ENCODE measurements around the gene IGLL5.

IGLL5 gene

DNA sequence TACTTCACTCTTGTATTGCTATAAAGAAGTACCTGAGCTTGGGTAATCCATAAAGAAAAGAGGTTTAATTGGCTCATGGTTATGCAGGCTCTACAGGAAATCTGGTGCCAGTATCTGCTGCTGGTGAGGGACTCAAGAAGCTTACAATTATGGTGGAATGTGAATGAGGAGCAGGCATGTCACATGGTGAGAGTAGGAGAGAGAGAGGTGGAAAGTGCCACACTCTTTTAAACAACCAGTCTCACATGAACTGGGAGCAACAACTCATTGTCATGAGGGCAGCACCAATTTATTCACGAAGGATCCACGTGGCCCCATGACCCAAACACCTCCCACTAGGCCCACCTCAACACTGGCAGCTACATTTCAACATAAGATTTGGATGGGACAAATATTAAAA lies 24.6 kb upstream of the IGLL5 start:
- DNase-seq (ENCODE audit: low read depth in 3 of 3): no peak

DNA sequence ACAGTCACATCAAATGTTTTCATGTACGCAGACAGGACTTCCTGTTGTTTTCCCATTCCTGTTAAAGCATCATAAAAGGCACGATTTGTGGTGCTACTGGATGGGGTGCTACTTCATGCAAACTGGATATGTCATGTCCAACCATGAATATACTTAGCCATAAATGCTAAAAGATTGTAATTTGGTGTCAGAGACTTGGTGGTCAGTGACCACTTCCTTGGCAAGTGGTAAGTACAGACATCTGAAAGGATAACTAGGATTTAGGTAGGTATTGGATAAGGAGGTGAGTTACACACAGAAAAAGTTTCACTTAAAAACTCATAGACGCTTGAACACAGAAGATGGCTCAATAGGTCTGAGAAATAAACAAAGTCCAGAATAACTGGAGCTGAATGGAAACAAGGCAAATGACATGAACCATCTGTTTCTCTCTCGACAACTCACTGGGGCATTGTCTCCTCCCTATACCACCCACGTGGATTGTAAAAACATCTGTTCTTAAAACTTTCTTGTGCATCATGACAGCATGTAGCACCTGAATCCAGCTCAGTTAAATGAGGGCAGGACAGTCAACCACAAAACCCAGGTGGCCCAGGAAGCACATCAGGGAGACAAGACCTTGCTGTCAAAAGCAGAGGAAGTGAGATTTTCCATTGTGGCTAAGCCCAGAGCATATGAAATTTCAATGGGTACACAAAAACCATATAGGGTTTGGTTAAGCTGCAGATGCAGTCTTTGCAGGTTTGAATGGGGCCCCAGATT lies 22.1 kb upstream of the IGLL5 start:
- DNase-seq (ENCODE audit: low read depth in 3 of 3): no peak

DNA sequence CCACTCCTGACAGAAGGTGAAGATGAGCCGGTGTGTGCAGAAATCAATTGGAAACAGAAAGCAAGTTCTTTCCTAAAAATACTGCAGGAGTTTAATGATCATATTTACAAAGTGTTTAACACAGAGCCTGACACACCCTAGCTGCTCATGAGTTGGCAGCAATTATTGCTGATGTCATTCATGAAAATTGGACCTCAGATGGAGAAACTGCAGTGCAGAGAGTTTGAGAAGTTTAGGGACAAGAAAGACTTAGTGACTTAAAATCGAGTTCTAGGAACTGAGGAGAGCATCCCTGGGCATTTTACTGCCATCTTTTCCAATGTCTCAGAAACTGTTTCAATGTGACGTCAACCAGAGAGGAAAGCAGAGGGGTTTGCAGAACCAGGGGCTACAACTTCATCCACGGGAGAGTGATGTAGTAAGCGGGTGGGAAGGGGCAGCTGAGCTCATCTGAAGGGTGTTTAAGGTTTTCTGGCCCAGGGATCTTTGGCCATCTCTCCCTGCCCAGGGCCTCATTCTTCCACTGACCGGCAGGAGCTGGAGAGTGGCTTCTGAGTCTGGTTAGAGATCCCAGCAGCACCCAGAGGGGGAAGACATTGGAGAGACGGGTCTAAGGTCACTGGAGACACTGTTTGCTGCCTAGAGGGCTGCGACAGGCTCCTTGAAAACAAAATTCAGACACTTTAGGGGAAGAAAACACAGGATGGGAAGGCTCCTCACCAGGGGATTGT lies 21.1 kb upstream of the IGLL5 start:
- DNase-seq (ENCODE audit: low read depth in 3 of 3): no peak

DNA sequence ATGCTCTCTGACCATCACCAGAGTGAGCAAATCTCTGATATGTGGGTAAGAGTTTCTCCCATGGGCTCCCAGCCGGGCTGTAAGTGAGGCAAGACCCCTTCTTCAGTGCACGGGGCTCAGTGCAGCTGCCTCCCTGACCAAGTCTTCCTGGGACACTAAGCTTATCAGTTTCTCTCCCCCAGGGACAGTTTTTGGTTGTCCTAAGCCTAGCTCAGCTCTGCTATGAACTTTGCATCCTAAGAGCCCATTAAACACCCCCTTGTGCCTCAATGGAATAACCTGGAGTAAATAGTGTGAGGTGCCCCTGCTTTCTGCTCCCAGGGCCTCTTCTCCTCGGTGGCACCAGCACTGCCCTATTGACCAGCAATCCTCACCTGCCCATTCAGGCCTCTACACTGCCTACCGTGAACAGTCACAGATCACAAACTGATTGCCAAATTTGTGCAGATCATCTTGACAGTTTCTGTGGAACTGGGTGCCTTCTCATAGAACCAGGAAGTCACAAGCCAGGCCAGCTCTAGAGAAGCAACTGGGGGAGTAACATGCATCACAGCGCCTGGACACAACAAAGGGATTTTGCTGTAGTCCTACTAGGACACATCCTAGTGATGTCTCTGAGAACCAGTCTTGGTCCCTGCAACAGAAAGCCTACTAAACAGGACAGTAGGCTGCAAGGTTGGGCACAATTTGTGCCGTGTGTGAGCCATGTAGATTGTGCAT lies 19.5 kb upstream of the IGLL5 start:
- DNase-seq (ENCODE audit: low read depth in 3 of 3): no peak

DNA sequence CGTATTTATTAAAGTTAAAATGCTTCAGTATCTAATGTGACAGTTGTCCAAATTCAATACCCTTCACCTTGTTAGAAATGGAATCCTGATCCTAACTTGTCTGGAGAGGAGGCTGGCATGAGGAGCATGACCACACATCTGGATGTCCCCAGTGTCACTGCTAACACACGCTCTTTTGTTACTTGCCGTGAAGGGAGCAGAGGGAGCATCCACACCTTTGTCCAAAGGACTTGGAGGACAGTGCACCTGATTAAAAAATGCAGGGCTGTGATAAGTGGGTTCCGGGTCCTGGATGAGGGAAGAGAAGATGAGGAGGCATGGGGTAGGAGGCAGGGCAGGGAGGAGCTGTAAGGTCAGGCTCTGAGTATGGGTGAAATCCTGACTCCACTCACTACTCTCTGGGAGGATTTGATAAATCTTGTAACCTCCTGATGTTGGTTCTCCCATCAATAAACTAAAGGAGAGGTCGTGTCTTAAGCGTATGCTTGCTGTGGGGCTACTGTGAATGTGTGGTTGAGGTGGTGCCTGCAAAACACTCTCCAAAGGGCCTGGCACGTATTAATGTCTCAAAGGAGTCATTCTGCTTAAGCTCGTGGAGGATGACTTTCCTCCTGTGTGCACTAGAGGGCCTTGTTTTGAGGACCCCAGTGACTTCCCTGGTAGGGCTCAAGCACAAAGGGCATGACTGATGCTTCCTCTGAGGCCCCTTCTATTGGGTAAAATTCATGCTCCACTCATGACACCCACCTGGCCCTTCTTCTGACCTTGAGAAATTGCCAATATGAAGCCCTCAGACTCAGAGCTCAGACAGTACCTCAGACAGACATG lies 16.8 kb upstream of the IGLL5 start:
- DNase-seq (ENCODE audit: low read depth in 3 of 3): no peak

DNA sequence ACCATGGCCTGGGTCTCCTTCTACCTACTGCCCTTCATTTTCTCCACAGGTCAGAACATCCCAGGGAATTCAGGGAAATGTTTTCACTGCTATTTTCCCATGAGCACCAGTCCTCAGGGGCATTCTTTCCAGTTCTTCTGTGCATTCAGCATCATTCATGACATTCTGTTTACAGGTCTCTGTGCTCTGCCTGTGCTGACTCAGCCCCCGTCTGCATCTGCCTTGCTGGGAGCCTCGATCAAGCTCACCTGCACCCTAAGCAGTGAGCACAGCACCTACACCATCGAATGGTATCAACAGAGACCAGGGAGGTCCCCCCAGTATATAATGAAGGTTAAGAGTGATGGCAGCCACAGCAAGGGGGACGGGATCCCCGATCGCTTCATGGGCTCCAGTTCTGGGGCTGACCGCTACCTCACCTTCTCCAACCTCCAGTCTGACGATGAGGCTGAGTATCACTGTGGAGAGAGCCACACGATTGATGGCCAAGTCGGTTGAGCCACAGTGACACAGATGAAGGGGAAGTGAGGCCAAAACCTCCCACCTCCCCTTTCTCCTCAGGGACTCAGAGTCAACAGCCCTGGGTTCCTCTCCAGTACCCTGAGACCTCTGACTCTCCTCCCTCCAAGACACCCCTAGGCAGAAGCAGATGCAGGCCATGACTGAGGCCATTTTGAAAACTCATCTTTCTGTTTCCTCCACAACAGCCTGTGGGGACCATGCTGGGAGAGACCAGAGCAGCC lies 15.9 kb upstream of the IGLL5 start:
- DNase-seq (ENCODE audit: low read depth in 3 of 3): no peak

DNA sequence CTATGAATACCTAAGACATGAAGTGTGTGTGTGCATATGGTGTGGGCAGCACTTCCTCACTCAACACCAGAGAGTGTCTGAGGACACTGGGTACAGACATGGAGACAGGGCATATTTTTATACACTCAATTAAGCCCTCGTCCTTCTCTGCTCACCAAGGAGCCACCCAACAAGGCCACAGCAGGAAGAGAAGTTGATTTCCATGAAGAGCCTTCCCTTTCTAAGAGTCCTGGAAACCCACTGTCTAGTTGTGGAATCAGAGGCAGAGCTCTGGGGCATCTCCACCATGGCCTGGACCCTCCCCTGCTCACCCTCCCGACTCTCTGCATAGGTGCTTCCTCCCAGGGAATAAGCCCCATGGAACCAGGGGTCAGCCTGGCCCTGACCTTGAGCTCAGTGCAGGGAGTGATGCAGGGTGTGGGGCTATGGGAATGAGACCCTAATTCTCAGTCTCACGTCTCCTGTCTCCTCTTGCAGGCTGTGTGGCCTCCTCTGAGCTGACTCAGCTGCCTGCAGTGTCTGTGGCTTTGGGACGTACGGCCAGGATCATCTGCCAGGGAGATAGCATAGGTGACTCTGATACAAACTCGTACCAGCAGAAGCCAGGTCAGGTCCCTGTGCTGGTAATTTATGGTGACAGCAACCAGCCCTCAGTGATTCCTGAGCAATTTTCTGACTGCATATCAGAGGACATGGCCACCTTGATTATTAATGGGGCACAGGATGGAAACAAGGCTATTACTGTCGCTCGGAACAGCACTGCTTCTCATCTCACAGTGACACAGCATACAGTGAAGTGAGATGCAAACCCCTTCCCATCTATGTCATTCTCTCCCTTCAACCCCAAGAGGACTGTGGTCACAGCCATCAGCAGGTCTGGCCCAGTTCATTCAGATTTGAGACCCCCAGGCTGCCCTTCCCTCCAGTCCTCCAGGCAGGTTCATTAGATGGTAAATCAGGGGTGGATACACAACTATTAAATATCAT lies 14.6 kb upstream of the IGLL5 start:
- DNase-seq (ENCODE audit: low read depth in 3 of 3): no peak

DNA sequence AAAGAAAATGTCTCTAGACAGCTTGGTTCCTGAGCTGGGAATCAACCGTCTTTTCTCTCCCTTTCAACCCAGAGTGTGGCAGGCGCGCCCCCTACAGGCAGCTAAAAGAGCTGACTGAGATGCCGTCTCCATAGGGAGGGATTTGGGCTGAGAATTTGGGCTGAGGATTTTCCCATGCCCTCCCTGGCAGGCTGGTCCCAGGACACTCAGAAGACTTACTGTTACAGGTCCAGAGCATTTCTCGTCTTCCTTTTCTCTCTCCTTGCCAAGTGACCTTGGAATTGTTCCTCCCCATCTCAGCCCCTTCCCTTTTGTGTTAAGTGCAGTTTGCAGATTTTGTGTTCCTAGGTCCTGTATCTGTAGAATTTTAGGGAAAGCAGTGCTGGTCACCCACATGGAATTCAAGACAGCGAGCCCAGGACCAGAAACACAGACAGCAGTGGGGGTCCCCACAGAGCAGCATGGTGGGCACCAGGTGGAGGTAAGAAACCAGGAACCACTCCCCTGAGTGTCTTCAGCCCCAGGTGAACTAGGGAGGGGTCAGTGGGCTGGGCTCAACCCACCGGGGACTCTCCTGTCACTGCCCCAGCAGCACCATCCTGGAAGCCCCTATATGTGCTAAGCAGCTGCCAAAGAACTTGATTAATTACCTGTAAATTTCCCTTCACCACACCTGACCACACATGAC lies 9.9 kb upstream of the IGLL5 start:
- peak; percentile 45 to 69 (median 53) for DNase-seq (ENCODE audit: low read depth in 3 of 3)

DNA sequence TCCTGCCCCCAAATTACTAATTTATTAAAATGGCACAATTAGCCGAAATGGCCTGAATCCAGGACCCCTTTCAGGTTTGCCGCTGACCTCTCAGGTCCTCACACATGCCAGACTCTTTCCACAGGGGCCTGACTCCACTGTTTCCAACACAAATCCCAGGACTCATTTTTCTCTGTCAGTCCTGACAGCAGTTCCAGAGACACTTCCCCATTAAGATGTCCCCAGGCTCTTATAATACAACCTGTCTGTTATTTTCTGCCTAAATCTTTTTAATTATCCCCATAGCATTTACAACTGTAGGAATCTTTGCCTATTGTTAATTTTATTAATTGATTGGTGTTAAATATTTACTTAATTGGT lies 9.4 kb upstream of the IGLL5 start:
- DNase-seq (ENCODE audit: low read depth in 3 of 3): no peak

DNA sequence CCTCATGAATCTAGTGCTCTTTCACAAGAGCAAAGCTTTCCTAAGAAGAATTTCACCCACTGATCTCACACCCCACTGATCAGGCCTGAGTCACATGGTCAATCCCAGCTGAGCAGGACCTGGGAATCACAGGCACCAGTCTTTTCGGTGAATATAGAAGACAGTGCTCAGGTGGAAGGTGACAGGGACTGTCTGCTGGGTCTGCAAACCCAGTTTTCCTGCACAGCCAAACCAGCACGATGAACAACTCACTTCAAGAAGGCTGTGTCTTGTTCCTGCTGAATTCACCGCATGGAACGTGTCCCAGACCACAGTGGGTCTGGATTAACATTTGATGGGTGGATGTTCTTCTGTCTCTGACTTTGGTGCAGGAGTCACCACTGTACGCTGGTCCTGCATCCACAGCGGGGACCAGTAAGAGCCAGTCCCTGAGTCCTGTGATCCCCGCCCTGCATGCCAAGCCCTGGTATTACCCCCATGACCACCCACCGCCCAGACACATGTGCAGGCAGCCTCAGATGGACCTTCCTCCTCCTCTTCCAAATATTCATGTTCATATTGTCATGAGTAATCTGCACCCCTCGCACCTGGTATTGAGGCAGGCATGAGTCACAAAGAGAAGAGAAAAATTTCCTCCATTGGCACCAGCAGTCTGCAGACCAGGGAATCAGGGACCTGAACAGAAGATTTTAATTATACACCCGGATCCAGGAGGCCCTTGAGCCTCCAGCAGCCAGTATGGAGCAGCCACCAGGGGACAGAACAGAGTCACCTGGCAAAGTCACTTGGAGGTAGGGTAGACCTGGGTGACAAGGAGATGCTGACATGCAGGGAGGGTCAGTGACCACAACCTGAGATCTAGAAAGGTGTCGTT lies 8.6 kb upstream of the IGLL5 start:
- DNase-seq (ENCODE audit: low read depth in 3 of 3): no peak

DNA sequence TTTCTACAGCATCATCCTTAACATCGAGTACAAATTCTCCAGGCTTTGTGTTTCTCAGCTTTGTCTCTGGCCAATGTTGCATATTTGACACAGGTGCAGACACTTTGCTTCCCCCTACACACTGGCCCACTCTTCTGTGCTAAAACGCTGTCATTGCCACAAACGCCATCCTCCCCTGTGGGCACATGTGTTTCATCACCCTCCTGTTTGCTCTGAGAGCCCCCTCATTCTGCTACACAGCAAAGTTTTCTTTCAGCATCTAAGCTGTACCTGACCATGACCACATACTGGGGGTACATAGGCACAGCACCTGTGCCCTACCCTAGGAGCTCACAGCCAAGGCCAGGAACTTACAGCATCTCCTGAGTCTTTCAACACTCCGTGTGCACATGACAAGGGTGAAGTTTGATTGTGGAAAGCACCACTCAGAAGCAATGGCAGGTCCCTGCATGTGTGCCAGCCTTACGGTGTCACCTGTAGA lies 7.9 kb upstream of the IGLL5 start:
- DNase-seq (ENCODE audit: low read depth in 3 of 3): no peak

DNA sequence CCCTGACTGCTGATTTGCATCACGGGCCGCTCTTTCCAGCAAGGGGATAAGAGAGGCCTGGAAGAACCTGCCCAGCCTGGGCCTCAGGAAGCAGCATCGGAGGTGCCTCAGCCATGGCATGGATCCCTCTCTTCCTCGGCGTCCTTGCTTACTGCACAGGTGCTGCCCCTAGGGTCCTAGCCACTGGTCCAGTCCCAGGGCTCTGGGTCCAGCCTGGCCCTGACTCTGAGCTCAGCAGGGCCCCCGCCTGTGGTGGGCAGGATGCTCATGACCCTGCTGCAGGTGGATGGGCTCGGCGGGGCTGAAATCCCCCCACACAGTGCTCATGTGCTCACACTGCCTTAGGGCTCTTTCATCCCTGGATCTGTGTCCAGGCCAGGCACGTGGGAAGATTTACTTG lies 7.0 kb upstream of the IGLL5 start:
- no peak for DNase-seq (ENCODE audit: low read depth in 3 of 3)

DNA sequence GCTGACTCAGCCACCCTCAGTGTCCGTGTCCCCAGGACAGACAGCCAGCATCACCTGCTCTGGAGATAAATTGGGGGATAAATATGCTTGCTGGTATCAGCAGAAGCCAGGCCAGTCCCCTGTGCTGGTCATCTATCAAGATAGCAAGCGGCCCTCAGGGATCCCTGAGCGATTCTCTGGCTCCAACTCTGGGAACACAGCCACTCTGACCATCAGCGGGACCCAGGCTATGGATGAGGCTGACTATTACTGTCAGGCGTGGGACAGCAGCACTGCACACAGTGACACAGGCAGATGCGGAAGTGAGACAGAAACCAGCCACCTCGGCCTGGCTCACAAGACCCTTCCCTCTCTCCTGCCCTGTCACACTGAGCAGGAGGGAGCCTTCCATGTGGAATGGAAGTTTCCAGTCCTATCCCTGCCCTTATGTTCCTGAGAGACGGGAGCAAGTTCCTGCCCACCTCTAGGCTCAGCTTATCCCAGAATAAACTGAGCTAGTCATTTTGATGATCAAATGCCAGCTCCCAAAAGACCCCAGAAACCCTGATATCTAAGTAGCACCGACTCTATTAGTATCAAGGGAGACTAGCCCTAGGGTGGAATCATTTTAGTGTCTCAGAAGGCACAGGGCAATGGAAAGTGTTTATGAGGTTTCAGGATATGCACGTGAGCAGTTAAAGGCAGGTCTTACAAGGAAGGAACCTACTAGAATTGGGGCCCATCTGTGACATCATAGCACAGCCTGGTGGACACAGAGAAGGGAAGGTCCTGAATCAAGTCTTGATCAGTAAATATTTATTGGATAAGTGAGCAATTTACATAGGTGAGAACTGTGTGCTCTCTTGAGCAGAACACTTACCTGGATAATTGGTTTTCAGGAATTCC lies 6.3 kb upstream of the IGLL5 start:
- DNase-seq (ENCODE audit: low read depth in 3 of 3): no peak

DNA sequence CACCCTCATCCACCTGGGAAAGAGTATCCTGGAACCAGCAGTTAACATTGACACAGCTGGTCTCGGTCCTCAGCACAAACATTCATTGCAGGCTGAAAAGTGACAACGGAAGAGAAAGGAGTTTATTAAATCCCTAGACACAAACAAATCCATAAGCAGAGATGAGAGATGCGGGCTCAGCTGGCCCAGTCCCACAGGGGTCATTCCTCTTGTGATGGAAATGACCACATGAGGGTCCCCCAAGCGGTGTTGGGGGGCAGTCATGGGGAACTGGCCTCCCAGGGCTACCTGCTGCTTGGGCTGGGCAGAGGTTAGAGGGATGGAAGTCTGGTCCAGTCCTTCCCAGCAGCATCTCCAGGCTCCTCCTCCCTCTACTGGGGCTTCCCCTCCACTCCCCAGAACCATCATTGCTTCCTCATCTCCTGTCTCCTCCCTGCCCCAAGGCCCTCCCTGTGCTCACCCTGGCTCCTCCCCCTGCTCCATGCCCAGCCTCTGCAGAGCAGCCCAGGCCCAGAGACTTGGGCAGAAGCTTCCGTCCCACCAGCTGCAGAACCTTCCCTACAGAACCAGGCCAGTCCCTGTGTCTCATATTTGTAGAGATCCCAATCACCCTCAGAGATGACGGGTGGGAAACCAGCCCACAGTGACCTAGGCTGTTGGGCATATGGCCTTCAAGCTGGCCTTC lies 5.4 kb upstream of the IGLL5 start:
- no peak for DNase-seq (ENCODE audit: low read depth in 3 of 3)

DNA sequence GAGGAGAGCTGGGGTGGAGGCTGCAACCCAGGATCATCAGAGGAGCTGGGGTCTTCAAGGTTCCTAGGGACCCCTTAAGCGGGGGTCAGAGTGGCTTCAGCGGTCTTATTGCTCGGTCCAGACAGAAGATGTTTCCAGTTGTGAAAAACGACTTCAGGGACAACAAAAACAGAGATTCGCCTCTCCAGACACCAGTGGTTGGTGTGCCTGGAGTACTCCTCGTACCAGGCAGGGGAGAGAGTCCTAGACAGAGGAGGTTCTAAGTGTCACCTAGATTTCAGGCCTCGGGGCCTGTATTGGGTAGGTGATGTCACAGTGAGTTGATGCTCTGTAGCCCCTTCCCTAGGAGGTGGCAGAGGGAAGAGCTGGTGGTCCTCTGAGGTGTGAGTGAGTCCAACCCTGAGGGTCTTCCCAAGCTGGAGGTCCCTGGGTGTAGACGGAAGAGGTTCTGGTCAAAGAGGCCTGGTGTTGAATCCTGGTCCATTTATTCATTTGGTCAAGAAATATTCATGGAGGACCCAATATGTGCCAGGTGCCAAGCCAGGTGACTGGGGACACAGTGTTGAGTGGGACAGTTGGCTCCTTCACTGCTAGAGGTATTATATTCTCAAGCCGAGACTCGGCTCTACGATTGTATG lies 4.4 kb upstream of the IGLL5 start:
- DNase-seq (ENCODE audit: low read depth in 3 of 3): no peak

All from stimulated activated CD4-positive, alpha-beta T cell treated with anti-CD3 and anti-CD28 coated beads, TNF-alpha, amount 100 ng/mL, for 4 hours (primary cell).